CD4-positive, alpha-beta T cell (primary cell): ENCODE results near the gene AFG1L. TPM values are rescaled to one million over a fixed set of nuclear protein-coding genes. Genes with fewer than 3 reads are reported as not detected.

Experiments used
- ATAC-seq: fragments of 200-7000 bp; cut with Tn5 transposase; one replicate; pipeline ENCODE4 v1.10.0; 2022; ENCODE audit warnings: mild to moderate bottlenecking; ENCODE audit not compliant: poor library complexity
- CTCF ChIA-PET: fragments of 350-600 bp; sonication (Branson Sonifier 250); formaldehyde crosslinking; loops from one replicate; lab custom pipeline; 2021; ENCODE audit warnings: antibody characterized with exemption, inconsistent platforms; lab: Charles Lee
- POLR2A ChIA-PET: fragments of 350-600 bp; sonication (Branson Sonifier 250); formaldehyde crosslinking; loops from one replicate; lab custom pipeline; 2021; ENCODE audit warnings: antibody characterized with exemption, inconsistent platforms; lab: Charles Lee
- DNase-seq, 14 experiments: peaks; one replicate each; pipeline ENCODE4 v3.0.0-alpha.2; 2013 to 2020; ENCODE audit warnings: mixed read lengths in 2 of 14
- H3K27ac ChIP-seq, 2 donors: one replicate each; pipeline versions ENCODE4 v1.5.1 to v1.7.0; 2013; ENCODE audit warnings: low read length in 2 of 2, low read depth in 1 of 2, mild to moderate bottlenecking in 1 of 2
- H3K27me3 ChIP-seq, 2 experiments: 1 replicate in 1 of 2; 2 replicates in 1 of 2; pipeline versions ENCODE4 v1.6.1 to v1.7.0; 2013; ENCODE audit warnings: low read length in 2 of 2, control low read depth in 1 of 2, mild to moderate bottlenecking in 1 of 2, moderate library complexity in 1 of 2; ENCODE audit not compliant: insufficient read depth in 2 of 2, control insufficient read depth in 1 of 2
- H3K36me3 ChIP-seq: one replicate; pipeline ENCODE4 v1.6.1; 2013; ENCODE audit warnings: low read length, control low read depth; ENCODE audit not compliant: insufficient read depth
- H3K4me1 ChIP-seq: one replicate; pipeline ENCODE4 v1.6.1; 2013; ENCODE audit warnings: low read length, control low read depth; ENCODE audit not compliant: insufficient read depth
- H3K4me3 ChIP-seq: one replicate; pipeline ENCODE4 v1.5.1; 2013; ENCODE audit warnings: mild to moderate bottlenecking, low read length, moderate library complexity
- H3K9me3 ChIP-seq, 2 experiments: 1 replicate in 1 of 2; 2 replicates in 1 of 2; pipeline versions ENCODE4 v1.6.1 to v1.7.0; 2013; ENCODE audit warnings: low read length in 2 of 2, mild to moderate bottlenecking in 2 of 2, control low read depth in 1 of 2, moderate library complexity in 1 of 2; ENCODE audit not compliant: control insufficient read depth in 1 of 2, insufficient read depth in 1 of 2
- H3K27ac Mint-ChIP-seq: one replicate; pipeline ENCODE4 v1.8.0; 2020; ENCODE audit warnings: mixed read lengths
- H3K27me3 Mint-ChIP-seq: one replicate; pipeline ENCODE4 v1.8.0; 2021; ENCODE audit warnings: mixed read lengths
- H3K36me3 Mint-ChIP-seq: one replicate; pipeline ENCODE4 v1.8.0; 2021; ENCODE audit warnings: low read depth, mixed read lengths
- H3K4me1 Mint-ChIP-seq: one replicate; pipeline ENCODE4 v1.8.0; 2021; ENCODE audit warnings: low read depth, mixed read lengths
- H3K4me3 Mint-ChIP-seq: one replicate; pipeline ENCODE4 v1.8.0; 2020; ENCODE audit warnings: mild to moderate bottlenecking, mixed read lengths
- H3K9me3 Mint-ChIP-seq: one replicate; pipeline ENCODE4 v1.8.0; 2020; ENCODE audit warnings: mixed read lengths
- intact Hi-C, 2 experiments: fragments of 100-400 bp; cut with DNase I in 1 of 2; cut with micrococcal nuclease in 1 of 2; formaldehyde crosslinking; loops; one replicate each; pipeline versions ENCODE4 v1.15.1 to v1.9.0; 2023 to 2025; cut with DNase I, micrococcal nuclease
- total RNA-seq, 174 experiments: library from RNA in 2 of 174; stranded (reverse) in 2 of 174; gene quantifications; one replicate each; pipeline ENCODE4 v1.2.3 and lab custom pipeline; 2021 to 2026
- TF ChIP-seq, protein P1 (sequence below): fragments of 200-600 bp; IDR thresholded peaks from one replicate; pipeline ENCODE4 v1.8.0; 2022; ENCODE audit warnings: antibody characterized with exemption, mild to moderate bottlenecking

AFG1L gene
- total RNA-seq, 2 experiments from 2014 or later = 3.0 to 3.9 TPM

DNA sequence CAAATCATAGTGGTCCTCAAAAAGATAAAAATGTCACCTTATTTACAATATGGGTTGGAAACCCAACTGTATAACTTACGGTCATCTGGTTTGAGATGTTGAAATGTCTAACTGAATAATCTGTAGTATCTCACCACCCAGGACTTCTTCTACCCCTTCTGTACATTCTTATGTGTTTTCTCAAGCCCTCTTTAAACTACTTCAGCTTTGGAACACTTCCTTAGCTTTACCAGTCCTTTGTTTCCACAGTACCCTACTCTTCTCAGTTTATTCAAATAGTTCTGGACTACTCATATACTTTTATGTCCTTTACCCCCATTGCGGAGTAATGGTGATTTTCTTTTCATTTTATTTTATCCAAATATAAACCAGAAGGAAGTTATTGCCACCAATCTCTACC lies 137.3 kb downstream of the AFG1L start:
- ChIA-PET POLR2A (no interaction called here), CTCF (no interaction called here)
- no peak for DNase-seq
- ATAC-seq = no peak
- Mint-ChIP-seq H3K27me3 (no peaks in the 10 kb centered on the region), H3K4me3 (no peak overlapping the region), H3K4me1 (no peaks in the 10 kb centered on the region), H3K9me3 (peaks cover 3% of the 10 kb centered on the region), H3K36me3 (peaks cover 11% of the 10 kb centered on the region), H3K27ac (no peak overlapping the region)
- TF ChIP-seq, protein P1, sequence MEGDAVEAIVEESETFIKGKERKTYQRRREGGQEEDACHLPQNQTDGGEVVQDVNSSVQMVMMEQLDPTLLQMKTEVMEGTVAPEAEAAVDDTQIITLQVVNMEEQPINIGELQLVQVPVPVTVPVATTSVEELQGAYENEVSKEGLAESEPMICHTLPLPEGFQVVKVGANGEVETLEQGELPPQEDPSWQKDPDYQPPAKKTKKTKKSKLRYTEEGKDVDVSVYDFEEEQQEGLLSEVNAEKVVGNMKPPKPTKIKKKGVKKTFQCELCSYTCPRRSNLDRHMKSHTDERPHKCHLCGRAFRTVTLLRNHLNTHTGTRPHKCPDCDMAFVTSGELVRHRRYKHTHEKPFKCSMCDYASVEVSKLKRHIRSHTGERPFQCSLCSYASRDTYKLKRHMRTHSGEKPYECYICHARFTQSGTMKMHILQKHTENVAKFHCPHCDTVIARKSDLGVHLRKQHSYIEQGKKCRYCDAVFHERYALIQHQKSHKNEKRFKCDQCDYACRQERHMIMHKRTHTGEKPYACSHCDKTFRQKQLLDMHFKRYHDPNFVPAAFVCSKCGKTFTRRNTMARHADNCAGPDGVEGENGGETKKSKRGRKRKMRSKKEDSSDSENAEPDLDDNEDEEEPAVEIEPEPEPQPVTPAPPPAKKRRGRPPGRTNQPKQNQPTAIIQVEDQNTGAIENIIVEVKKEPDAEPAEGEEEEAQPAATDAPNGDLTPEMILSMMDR = no peak
- Histone ChIP-seq H3K27me3 (no peaks in the 10 kb centered on the region), H3K36me3 (no peaks in the 10 kb centered on the region), H3K27ac (no peak overlapping the region), H3K4me3 (no peak overlapping the region), H3K4me1 (no peaks in the 10 kb centered on the region), H3K9me3 (no peaks in the 10 kb centered on the region)
- intact Hi-C loops = no loop called here

DNA sequence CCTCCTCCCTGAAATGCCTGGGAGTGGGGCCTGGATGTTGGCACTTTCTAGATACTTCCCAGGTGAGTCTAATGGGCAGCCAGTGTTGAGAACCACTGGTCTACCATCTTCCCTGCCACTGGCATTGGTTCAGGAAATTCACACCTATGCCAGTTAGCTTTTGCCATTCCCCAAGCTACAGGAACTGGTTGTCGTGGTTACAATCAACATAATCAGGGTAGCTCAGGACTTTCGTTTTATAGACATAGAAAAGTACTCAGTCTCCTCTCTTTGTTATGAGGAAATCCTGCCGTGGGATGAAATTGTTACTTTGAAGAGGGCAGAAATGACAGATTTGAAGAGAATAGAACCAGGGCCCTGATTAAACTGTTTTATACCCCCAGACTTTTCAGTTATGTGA lies 137.9 kb downstream of the AFG1L start:
- ATAC-seq (no peak), DNase-seq (no peak)
- no peaks in the 10 kb centered on the region for H3K36me3 ChIP-seq
- Mint-ChIP-seq H3K36me3 (peaks cover 11% of the 10 kb centered on the region), H3K4me1 (no peaks in the 10 kb centered on the region), H3K27ac (no peak overlapping the region), H3K9me3 (peaks cover 3% of the 10 kb centered on the region), H3K27me3 (no peaks in the 10 kb centered on the region), H3K4me3 (no peak overlapping the region)
- CTCF ChIA-PET = no interaction called here
- POLR2A ChIA-PET = no interaction called here
- intact Hi-C loops = no loop called here
- TF ChIP-seq, protein P1 = no peak
- H3K27ac ChIP-seq = no peak overlapping the region
- H3K9me3 ChIP-seq = no peaks in the 10 kb centered on the region
- no peak overlapping the region for H3K4me3 ChIP-seq
- no peaks in the 10 kb centered on the region for H3K27me3 ChIP-seq
- no peaks in the 10 kb centered on the region for H3K4me1 ChIP-seq

DNA sequence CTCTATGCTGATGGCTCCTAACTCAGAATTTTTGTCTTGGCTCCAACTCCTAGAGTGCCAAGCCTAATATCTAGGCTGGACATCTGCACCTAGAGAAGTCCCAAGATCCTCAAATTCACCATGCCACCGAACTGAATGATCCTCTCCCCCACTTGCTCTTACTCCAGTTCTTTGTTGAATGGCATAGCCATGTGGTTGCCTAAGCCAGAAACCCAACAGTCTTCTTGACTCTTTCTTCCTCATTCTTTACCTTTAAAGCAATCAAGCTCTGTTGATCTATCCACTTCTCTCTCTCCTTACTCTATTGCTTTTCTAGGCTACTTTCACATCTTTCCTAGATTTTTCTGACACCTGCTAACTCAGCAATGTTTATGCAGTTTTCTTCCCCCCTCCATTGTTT lies 139.4 kb downstream of the AFG1L start:
- Mint-ChIP-seq H3K27me3 (no peaks in the 10 kb centered on the region), H3K4me3 (no peak overlapping the region), H3K4me1 (no peaks in the 10 kb centered on the region), H3K36me3 (no peaks in the 10 kb centered on the region), H3K9me3 (no peaks in the 10 kb centered on the region), H3K27ac (no peak overlapping the region)
- ChIA-PET POLR2A (no interaction called here), CTCF (no interaction called here)
- Histone ChIP-seq H3K4me1 (no peaks in the 10 kb centered on the region), H3K27ac (no peak overlapping the region), H3K4me3 (no peak overlapping the region), H3K36me3 (no peaks in the 10 kb centered on the region), H3K27me3 (no peaks in the 10 kb centered on the region), H3K9me3 (no peaks in the 10 kb centered on the region)
- TF ChIP-seq, protein P1 = no peak
- DNase-seq = no peak
- no peak for ATAC-seq
- intact Hi-C loops = no loop called here
